Duodenal mucosa (tissue), 2 donors: ENCODE measurements around the gene HLCS.

ENCODE experiments used
- H3K27ac ChIP-seq: one replicate; pipeline ENCODE4 v1.7.0; 2013; ENCODE audit warnings: low read depth, low read length
- H3K27me3 ChIP-seq, 2 donors: one replicate each; pipeline ENCODE4 v1.7.0; 2013; ENCODE audit warnings: low read length in 2 of 2, control low read depth in 1 of 2; ENCODE audit not compliant: insufficient read depth in 2 of 2, control insufficient read depth in 1 of 2
- H3K36me3 ChIP-seq, 2 donors: one replicate each; pipeline ENCODE4 v1.7.0; 2013; ENCODE audit warnings: low read length in 2 of 2, control low read depth in 1 of 2; ENCODE audit not compliant: insufficient read depth in 2 of 2, control insufficient read depth in 1 of 2
- H3K4me1 ChIP-seq, 2 donors: one replicate each; pipeline ENCODE4 v1.7.0; 2013; ENCODE audit warnings: low read length in 2 of 2, control low read depth in 1 of 2; ENCODE audit not compliant: insufficient read depth in 2 of 2, control insufficient read depth in 1 of 2
- H3K4me3 ChIP-seq, 2 donors: one replicate each; pipeline ENCODE4 v1.7.0; 2013; ENCODE audit warnings: low read length in 2 of 2, low read depth in 1 of 2
- H3K9ac ChIP-seq, 2 donors: one replicate each; pipeline ENCODE4 v1.7.0; 2013; ENCODE audit warnings: low read length in 2 of 2, low read depth in 1 of 2
- H3K9me3 ChIP-seq, 2 donors: one replicate each; pipeline ENCODE4 v1.7.0; 2013; ENCODE audit warnings: low read length in 2 of 2, control low read depth in 1 of 2; ENCODE audit not compliant: control insufficient read depth in 1 of 2

HLCS gene

DNA sequence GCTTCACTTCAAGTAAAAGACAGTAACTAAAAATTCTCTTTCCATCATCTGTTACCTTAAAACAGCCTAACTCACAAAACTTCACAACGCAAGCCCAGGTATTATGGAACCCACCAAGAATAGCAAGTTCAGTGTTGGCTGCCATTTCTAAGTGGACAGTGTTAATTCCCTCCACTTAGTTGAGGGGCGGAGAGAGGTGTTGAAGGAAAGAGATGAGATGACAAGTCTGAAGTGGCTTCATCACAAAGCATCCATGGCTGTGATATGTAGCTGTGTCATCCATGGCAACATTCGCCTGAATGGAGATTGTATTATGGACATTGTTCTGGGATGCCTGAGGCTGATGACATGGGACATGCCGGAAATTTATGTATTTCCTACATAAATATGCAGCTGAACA is 165.7 kb downstream of the HLCS start:
- Histone ChIP-seq H3K9ac (no peak overlapping the region), H3K4me3 (no peak overlapping the region), H3K9me3 (peaks cover 3 to 9% of the 10 kb centered on the region in 2 donors), H3K27ac (no peak overlapping the region), H3K4me1 (no peaks in the 10 kb centered on the region), H3K27me3 (no peaks in the 10 kb centered on the region), H3K36me3 (no peaks in the 10 kb centered on the region)

DNA sequence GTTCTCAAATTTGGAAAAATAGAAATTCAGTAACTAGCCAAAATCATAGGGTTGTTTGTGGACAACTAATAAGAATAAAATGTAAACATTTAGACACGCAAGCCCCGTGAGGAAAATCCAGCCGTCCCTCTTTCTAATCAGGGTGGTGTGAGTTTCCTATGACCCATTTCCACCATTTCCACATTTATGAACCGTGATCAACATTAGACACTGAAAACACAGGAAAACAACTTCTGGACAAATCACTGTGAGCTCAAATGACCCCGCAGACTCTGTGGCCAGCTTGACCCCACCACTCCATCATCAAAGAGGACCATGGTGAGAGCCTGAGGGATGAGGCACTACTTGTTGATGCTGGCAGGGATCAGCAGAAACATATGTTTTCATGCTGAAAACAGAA is 166.6 kb downstream of the HLCS start:
- H3K9me3 ChIP-seq = peaks cover 3 to 9% of the 10 kb centered on the region in 2 donors
- no peaks in the 10 kb centered on the region for H3K27me3 ChIP-seq
- H3K9ac ChIP-seq = no peak overlapping the region

DNA sequence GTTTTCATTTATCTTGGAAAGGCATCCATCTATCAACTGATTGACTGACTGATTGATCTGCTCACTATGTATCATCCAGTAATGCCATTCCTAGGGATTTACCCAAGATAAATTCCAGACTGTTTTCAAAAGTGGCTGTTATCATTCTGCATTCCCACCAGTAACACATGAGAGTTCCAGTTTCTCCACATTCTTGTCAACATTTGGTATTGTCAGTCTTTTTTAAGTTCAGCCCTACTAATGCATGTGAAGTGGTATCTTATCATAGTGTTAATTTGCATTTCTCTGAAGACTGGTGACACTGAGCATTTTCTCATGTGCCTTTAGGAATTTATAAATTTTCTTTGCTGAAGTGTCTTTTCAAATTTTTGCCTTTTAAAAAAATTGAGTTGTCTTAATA is 168.0 kb downstream of the HLCS start:
- Histone ChIP-seq H3K9me3 (peaks cover 3 to 9% of the 10 kb centered on the region in 2 donors), H3K4me1 (no peaks in the 10 kb centered on the region), H3K27ac (no peak overlapping the region), H3K36me3 (no peaks in the 10 kb centered on the region), H3K9ac (no peak overlapping the region), H3K27me3 (no peaks in the 10 kb centered on the region), H3K4me3 (no peak overlapping the region)

More for the DNA sequence above, 166.6 kb downstream of the HLCS start:
- no peaks in the 10 kb centered on the region for H3K36me3 ChIP-seq
- H3K4me3 ChIP-seq = no peak overlapping the region
- H3K4me1 ChIP-seq = no peaks in the 10 kb centered on the region
- H3K27ac ChIP-seq = no peak overlapping the region

DNA sequence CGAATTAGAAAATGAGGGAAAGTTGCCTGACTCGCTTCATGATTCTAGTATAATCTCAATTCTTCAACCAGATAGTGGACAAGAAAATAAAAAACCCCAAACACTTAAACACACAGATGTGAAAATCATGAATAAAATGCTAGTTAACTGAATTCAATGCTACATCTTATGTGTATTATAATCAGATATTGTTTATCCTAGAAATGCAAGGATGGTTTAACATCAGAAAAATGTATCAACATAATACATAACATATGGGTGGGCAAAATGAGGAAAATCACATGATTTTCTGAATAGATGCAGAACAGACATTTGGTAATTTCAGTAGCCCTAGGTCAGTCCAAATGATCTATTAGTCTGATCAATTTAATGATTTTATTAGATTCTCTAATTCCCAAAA is 170.4 kb downstream of the HLCS start:
- H3K36me3 ChIP-seq = no peaks in the 10 kb centered on the region
- H3K4me1 ChIP-seq = no peaks in the 10 kb centered on the region
- H3K9me3 ChIP-seq = peaks cover 3 to 9% of the 10 kb centered on the region in 2 donors
- H3K27ac ChIP-seq = no peak overlapping the region
- no peak overlapping the region for H3K4me3 ChIP-seq
- H3K27me3 ChIP-seq = no peaks in the 10 kb centered on the region
- H3K9ac ChIP-seq = no peak overlapping the region

DNA sequence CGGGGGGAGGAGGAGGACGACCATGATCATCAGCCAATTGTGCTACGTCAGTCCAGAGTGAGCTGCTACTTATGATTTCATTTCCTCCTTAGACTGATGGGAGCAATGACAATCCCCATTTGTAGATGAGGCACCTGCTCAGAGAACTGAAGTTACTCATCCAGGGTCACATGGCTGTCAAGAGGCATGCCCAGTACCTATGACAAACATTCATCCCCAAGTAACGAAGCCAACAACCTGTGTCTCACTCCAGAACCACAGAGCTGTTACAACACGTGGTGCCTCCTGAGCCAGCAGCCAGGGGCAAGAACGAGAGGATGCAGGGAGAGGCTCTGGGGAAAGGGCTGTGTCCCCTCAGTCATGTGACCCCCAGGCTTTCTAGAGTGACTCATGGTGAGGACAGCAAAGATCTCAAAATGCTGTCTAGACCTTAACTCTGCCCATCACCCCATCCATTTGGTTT is 173.9 kb downstream of the HLCS start:
- Histone ChIP-seq H3K4me1 (no peaks in the 10 kb centered on the region), H3K9ac (no peak overlapping the region), H3K9me3 (peaks cover under 1 to 5% of the 10 kb centered on the region in 2 donors), H3K36me3 (no peaks in the 10 kb centered on the region), H3K27me3 (no peaks in the 10 kb centered on the region), H3K27ac (no peak overlapping the region), H3K4me3 (no peak overlapping the region)

DNA sequence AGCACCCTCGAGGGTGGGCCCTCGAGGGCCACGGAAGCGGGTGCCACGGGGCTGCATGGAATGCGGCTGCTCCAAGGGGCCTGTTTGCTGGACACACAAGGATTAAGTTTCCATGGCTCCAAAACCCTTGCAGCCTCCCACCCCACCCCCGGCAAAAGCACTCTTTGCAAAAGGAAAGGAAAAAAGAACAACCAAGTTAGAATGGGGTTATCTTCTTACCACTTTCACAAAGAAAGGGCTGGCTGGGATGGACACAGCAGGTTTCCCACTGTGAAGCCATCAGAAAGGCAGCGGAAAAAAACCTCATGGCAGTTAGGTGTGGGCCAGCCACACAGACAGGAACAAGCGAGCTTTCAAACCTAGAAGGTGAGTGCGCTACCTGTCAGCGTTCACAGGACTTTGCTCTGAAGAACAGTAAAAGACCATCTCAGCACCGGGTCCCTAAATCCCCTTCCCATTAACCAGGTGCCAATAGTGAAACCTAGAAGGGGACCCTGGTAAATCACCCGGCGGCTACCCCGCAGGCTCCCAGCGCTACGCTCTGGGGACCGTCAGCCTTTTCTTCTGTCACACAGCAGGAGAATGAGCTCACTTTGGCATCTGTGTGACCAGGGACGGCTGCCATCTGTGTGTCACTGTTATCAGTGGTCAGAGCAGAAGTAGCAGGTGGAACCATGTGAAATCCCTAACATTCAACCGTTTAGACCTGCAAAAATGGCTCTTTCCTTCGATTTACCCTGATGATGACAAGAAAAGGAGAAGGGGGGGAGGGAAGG is 174.6 kb downstream of the HLCS start:
- no peaks in the 10 kb centered on the region for H3K27me3 ChIP-seq
- peaks cover 0 to 5% of the 10 kb centered on the region in 2 donors for H3K9me3 ChIP-seq
- H3K4me3 ChIP-seq = no peak overlapping the region
- H3K27ac ChIP-seq = no peak overlapping the region
- no peaks in the 10 kb centered on the region for H3K36me3 ChIP-seq
- H3K4me1 ChIP-seq = no peaks in the 10 kb centered on the region
- no peak overlapping the region for H3K9ac ChIP-seq

DNA sequence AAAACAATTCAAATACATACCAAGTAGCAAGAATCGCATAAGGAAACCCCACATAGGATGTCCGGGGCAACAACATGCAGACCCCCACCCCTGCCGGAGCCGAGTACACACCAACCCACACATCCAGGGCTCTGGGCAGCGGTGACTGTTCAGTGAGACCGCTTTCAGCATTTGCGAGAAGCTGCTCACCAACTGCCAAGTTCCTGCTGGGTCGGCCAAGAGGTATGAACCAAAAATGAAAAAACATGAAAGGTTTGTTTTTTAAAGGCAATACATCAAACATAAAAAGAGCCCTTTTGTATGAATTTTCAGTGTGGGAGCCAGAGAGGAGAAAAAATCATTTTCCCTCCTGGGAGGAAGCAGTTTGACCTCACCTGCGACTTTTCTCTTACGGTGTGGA is 175.3 kb downstream of the HLCS start:
- Histone ChIP-seq H3K9me3 (peaks cover 0 to 4% of the 10 kb centered on the region in 2 donors), H3K9ac (no peak overlapping the region), H3K36me3 (no peaks in the 10 kb centered on the region), H3K27ac (no peak overlapping the region), H3K4me1 (no peaks in the 10 kb centered on the region), H3K4me3 (no peak overlapping the region), H3K27me3 (no peaks in the 10 kb centered on the region)

DNA sequence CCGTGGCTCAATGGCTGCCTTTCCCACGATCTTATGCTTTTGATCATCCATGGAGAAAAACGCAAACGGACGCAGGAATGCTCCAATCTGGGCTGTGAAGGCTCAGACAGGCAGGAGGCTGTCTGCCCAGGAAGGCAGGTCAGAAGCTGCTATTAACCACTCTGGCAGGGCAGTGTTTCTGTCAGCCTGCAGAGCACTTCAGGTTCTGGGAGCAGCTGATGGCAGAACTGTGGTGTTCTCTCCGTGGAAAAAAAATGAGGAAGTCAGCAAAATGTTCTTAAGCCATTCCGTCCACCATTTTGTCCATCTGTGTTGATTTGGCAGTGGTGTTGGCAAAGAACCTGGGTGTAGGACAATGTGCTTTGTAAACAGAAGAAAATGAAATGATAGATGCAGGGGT is 175.9 kb downstream of the HLCS start:
- Histone ChIP-seq H3K27ac (no peak overlapping the region), H3K27me3 (no peaks in the 10 kb centered on the region), H3K9me3 (no peaks in the 10 kb centered on the region), H3K36me3 (no peaks in the 10 kb centered on the region), H3K9ac (no peak overlapping the region), H3K4me3 (no peak overlapping the region), H3K4me1 (no peaks in the 10 kb centered on the region)

DNA sequence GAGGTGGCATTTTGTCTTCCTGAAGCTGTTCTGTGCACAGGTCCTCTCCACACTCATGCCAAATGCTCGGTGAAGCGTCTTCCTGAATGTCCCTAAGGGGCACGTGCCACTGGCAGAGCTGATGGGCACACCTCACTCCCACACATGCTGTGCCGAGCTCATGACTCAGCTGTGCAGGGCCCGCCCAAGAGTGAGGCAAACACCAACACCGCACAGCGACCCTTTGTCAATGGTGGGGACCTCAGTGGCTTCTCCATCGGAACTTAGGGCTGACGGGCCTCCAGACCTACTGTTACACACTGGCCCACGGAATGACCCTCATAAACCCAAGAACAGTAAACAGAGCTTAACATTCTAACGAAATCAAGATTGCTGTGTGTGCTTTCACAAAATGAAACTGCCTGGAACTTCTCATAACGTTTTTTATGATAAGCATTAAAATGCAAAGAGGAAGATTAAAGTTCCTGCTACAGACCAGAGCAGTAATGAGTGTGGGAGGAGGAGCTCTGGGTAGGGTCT is 178.3 kb downstream of the HLCS start:
- peak overlapping the region; percentile 25 to 61 for H3K4me3 ChIP-seq
- no peak overlapping the region for H3K27ac ChIP-seq
- H3K9ac ChIP-seq = peak overlapping the region in 1 of 2 donors; percentile 32
- no peaks in the 10 kb centered on the region for H3K36me3 ChIP-seq
- no peaks in the 10 kb centered on the region for H3K27me3 ChIP-seq
- no peaks in the 10 kb centered on the region for H3K9me3 ChIP-seq
- H3K4me1 ChIP-seq = no peaks in the 10 kb centered on the region

DNA sequence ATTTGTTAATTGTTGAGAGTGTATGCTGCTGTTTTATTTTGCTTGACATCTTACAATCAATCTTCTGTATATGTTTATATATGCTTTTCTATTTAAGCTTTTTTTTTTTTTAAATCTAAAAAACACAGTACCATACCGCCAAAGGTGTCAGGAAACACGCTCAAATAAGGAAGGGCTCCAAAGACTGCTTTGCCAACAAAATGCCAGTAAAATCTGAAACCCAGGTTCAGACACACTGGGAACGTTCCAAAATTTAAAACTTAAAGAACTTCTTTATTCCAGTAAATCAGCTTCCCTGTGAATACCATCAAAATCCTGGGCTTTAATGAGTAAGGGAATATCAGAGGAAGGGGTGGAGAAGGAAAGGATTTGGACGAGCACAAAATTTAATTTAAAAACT is 180.3 kb downstream of the HLCS start:
- H3K9ac ChIP-seq = no peak overlapping the region
- H3K36me3 ChIP-seq = no peaks in the 10 kb centered on the region
- H3K27me3 ChIP-seq = no peaks in the 10 kb centered on the region
- no peaks in the 10 kb centered on the region for H3K4me1 ChIP-seq
- no peak overlapping the region for H3K27ac ChIP-seq
- H3K4me3 ChIP-seq = no peak overlapping the region
- no peaks in the 10 kb centered on the region for H3K9me3 ChIP-seq
